ENCODE results near the gene LUZP2. TPM values are rescaled to one million over a fixed set of nuclear protein-coding genes. Genes with fewer than 3 reads are reported as not detected.

Gene LUZP2
- not detected in 2 replicates for total RNA-seq (2014; rRNA removed; shearing (Covaris generic); ENCODE audit: low replicate concordance)

GRCh38 chr11:24496736-24497725 lies at the start of gene LUZP2:
TSS of gene LUZP2 (plus strand) at chr11:24497053.
- peak; percentile 39 for DNase-seq (ENCODE audit: low read depth)
- in situ Hi-C loops (cut with HindIII; ENCODE audit: low pct_unique_long_range_greater_than_20kb, low sequenced_read_pairs): no loop called here

- in situ Hi-C loops (cut with HindIII; ENCODE audit: low pct_unique_long_range_greater_than_20kb, low sequenced_read_pairs): no loop called here
Observed at GRCh38 chr11:24453129-24453718, 43.6 kb upstream of the LUZP2 start.

GRCh38 chr11:24457985-24458384 lies 38.9 kb upstream of the LUZP2 start:
- in situ Hi-C loops (cut with HindIII; ENCODE audit: low pct_unique_long_range_greater_than_20kb, low sequenced_read_pairs): no loop called here

More at GRCh38 chr11:24453129-24453718, 43.6 kb upstream of the LUZP2 start:
- DNase-seq (ENCODE audit: low read depth): no peak

GRCh38 chr11:24470431-24470830 lies 26.4 kb upstream of the LUZP2 start:
- in situ Hi-C loops (cut with HindIII; ENCODE audit: low pct_unique_long_range_greater_than_20kb, low sequenced_read_pairs): no loop called here
- DNase-seq (ENCODE audit: low read depth): no peak

More at GRCh38 chr11:24457985-24458384, 38.9 kb upstream of the LUZP2 start:
- DNase-seq (ENCODE audit: low read depth): no peak

GRCh38 chr11:24471084-24471483 lies 25.8 kb upstream of the LUZP2 start:
- DNase-seq (ENCODE audit: low read depth): no peak
- in situ Hi-C loops (cut with HindIII; ENCODE audit: low pct_unique_long_range_greater_than_20kb, low sequenced_read_pairs): no loop called here

- no peak for DNase-seq (ENCODE audit: low read depth)
- in situ Hi-C loops (cut with HindIII; ENCODE audit: low pct_unique_long_range_greater_than_20kb, low sequenced_read_pairs): no loop called here
Observed at GRCh38 chr11:24478718-24479117, 18.1 kb upstream of the LUZP2 start.

GRCh38 chr11:24489477-24489876 lies 7.4 kb upstream of the LUZP2 start:
- in situ Hi-C loops (cut with HindIII; ENCODE audit: low pct_unique_long_range_greater_than_20kb, low sequenced_read_pairs): no loop called here
- DNase-seq (ENCODE audit: low read depth): no peak

- in situ Hi-C loops (cut with HindIII; ENCODE audit: low pct_unique_long_range_greater_than_20kb, low sequenced_read_pairs): no loop called here
- peak; percentile 6 for DNase-seq (ENCODE audit: low read depth)
Observed at GRCh38 chr11:24496386-24496735, 492 bp upstream of the LUZP2 start.

- in situ Hi-C loops (cut with HindIII; ENCODE audit: low pct_unique_long_range_greater_than_20kb, low sequenced_read_pairs): no loop called here
- no peak for DNase-seq (ENCODE audit: low read depth)
Observed at GRCh38 chr11:24497831-24498230, 978 bp downstream of the LUZP2 start.

- DNase-seq (ENCODE audit: low read depth): no peak
- in situ Hi-C loops (cut with HindIII; ENCODE audit: low pct_unique_long_range_greater_than_20kb, low sequenced_read_pairs): no loop called here
Observed at GRCh38 chr11:24502425-24502824, 5.6 kb downstream of the LUZP2 start.

GRCh38 chr11:24509114-24509513 lies 12.3 kb downstream of the LUZP2 start:
- no peak for DNase-seq (ENCODE audit: low read depth)
- in situ Hi-C loops (cut with HindIII; ENCODE audit: low pct_unique_long_range_greater_than_20kb, low sequenced_read_pairs): no loop called here

GRCh38 chr11:24511511-24511910 lies 14.7 kb downstream of the LUZP2 start:
- in situ Hi-C loops (cut with HindIII; ENCODE audit: low pct_unique_long_range_greater_than_20kb, low sequenced_read_pairs): no loop called here

GRCh38 chr11:24513479-24514218 lies 16.8 kb downstream of the LUZP2 start:
- in situ Hi-C loops (cut with HindIII; ENCODE audit: low pct_unique_long_range_greater_than_20kb, low sequenced_read_pairs): no loop called here
- DNase-seq (ENCODE audit: low read depth): no peak

More at GRCh38 chr11:24511511-24511910, 14.7 kb downstream of the LUZP2 start:
- no peak for DNase-seq (ENCODE audit: low read depth)

- DNase-seq (ENCODE audit: low read depth): peak; percentile 39
- in situ Hi-C loops (cut with HindIII; ENCODE audit: low pct_unique_long_range_greater_than_20kb, low sequenced_read_pairs): no loop called here
Observed at GRCh38 chr11:24514219-24514594, 17.4 kb downstream of the LUZP2 start.

- no peak for DNase-seq (ENCODE audit: low read depth)
- in situ Hi-C loops (cut with HindIII; ENCODE audit: low pct_unique_long_range_greater_than_20kb, low sequenced_read_pairs): no loop called here
Observed at GRCh38 chr11:24515632-24516031, 18.8 kb downstream of the LUZP2 start.

- DNase-seq (ENCODE audit: low read depth): peak; percentile 22
Observed at GRCh38 chr11:24516638-24517037, 19.8 kb downstream of the LUZP2 start.

GRCh38 chr11:24521601-24522000 lies 24.7 kb downstream of the LUZP2 start:
- in situ Hi-C loops (cut with HindIII; ENCODE audit: low pct_unique_long_range_greater_than_20kb, low sequenced_read_pairs): no loop called here
- no peak for DNase-seq (ENCODE audit: low read depth)

More at GRCh38 chr11:24516638-24517037, 19.8 kb downstream of the LUZP2 start:
- in situ Hi-C loops (cut with HindIII; ENCODE audit: low pct_unique_long_range_greater_than_20kb, low sequenced_read_pairs): no loop called here

- in situ Hi-C loops (cut with HindIII; ENCODE audit: low pct_unique_long_range_greater_than_20kb, low sequenced_read_pairs): no loop called here
- DNase-seq (ENCODE audit: low read depth): no peak
Observed at GRCh38 chr11:24524156-24524555, 27.3 kb downstream of the LUZP2 start.

GRCh38 chr11:24531528-24531927 lies 34.7 kb downstream of the LUZP2 start:
- in situ Hi-C loops (cut with HindIII; ENCODE audit: low pct_unique_long_range_greater_than_20kb, low sequenced_read_pairs): no loop called here
- DNase-seq (ENCODE audit: low read depth): no peak

All from Caki2 (cell line).